ENCODE results near the gene SLC22A24.

- TF ChIP-seq POLR2A (IDR thresholded peaks at IDR 0.05) = no peak
- no peak for TF ChIP-seq CTCF (IDR thresholded peaks at IDR 0.05)
These were observed 35.5 kb upstream of the SLC22A24 start for GRCh38 chr11:63179432-63180041.

Measured in prostate gland (tissue), 2 donors.